ENCODE data around the gene GGTLC2.

DNA sequence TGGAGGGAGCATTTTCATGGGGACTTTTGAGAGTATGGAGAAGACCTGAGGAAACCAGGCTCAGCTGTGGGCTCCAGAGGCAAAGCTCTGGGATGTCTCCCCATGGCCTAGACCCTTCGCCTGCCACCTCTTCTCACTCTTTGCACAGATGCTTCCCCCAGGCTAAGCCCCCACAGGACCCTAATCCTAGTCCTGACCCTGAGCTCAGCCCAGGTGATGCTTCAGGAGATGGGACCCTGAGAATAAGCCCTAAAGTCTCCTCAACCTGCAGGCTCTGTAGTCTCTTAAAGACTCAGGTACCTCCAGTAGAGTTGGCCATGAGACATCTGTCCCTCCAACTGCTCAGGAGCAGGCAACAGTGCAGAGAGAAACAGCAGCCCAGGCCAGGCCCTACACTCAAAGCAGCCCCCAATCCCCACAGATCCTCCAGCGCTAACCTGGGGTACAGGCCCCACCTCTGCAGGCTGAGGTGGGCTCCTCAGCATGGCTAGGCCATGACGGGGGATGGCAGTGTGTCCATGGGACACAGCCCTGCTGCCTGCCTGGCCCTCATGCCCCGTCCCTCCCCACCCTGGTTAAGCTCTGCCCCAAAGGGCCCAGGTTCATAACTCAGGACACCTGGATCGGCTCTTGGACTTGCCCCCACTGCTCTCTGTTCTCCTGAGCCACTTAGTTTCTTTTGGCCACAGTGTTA is 39.4 kb downstream of the GGTLC2 start:
- TF ChIP-seq, protein P1, sequence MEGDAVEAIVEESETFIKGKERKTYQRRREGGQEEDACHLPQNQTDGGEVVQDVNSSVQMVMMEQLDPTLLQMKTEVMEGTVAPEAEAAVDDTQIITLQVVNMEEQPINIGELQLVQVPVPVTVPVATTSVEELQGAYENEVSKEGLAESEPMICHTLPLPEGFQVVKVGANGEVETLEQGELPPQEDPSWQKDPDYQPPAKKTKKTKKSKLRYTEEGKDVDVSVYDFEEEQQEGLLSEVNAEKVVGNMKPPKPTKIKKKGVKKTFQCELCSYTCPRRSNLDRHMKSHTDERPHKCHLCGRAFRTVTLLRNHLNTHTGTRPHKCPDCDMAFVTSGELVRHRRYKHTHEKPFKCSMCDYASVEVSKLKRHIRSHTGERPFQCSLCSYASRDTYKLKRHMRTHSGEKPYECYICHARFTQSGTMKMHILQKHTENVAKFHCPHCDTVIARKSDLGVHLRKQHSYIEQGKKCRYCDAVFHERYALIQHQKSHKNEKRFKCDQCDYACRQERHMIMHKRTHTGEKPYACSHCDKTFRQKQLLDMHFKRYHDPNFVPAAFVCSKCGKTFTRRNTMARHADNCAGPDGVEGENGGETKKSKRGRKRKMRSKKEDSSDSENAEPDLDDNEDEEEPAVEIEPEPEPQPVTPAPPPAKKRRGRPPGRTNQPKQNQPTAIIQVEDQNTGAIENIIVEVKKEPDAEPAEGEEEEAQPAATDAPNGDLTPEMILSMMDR (IDR thresholded peaks at IDR 0.05): no peak
- no peak for TF ChIP-seq POLR2A (IDR thresholded peaks at IDR 0.05)
